Upper lobe of right lung (tissue), 1 donor: ENCODE results near the gene RADX. TPM values are rescaled to one million over a fixed set of nuclear protein-coding genes. Genes with fewer than 3 reads are reported as not detected.
"Not testable (repeated sequence)": the region's sequence is repeated elsewhere in the genome, so short reads cannot be mapped to it uniquely, and the experiment has no call there.

Experiments
- ATAC-seq: fragments of 200-7000 bp; cut with Tn5 transposase; one replicate; pipeline ENCODE4 v1.9.1; 2020; ENCODE audit warnings: mild to moderate bottlenecking, moderate library complexity
- DNase-seq: peaks from one replicate; pipeline ENCODE4 v3.0.0-alpha.2; 2020
- H3K27ac ChIP-seq: fragments of 200-600 bp; one replicate; pipeline ENCODE4 v1.8.0; 2022
- H3K27me3 ChIP-seq: fragments of 200-600 bp; one replicate; pipeline ENCODE4 v1.8.0; 2022; ENCODE audit warnings: mild to moderate bottlenecking
- H3K36me3 ChIP-seq: fragments of 200-600 bp; one replicate; pipeline ENCODE4 v1.8.0; 2022
- H3K4me1 ChIP-seq: fragments of 200-600 bp; one replicate; pipeline ENCODE4 v1.8.0; 2022
- H3K4me3 ChIP-seq: fragments of 200-600 bp; one replicate; pipeline ENCODE4 v1.8.0; 2022; ENCODE audit warnings: mild to moderate bottlenecking
- H3K9me3 ChIP-seq: fragments of 200-600 bp; one replicate; pipeline ENCODE4 v1.8.0; 2022
- intact Hi-C: fragments of 100-400 bp; cut with DNase I; formaldehyde crosslinking; loops from one replicate; pipeline ENCODE4 v1.11.0; 2022
- total RNA-seq: library from RNA; stranded (reverse); fragmentation: NEBNext Ultra II Directional; extraction: Animal tissue kit (Norgen Biotek cat#: 25700); gene quantifications from one replicate; pipeline ENCODE4 v1.2.1, GENCODE V29; 2021
- TF ChIP-seq, protein P1 (sequence below): fragments of 200-600 bp; IDR thresholded peaks from one replicate; pipeline ENCODE4 v1.8.0; 2022; ENCODE audit warnings: antibody characterized with exemption
- donor health status: DM: no; HTN: yes; CAD: no; lungs with severe emphysema.

The RADX gene
- total RNA-seq, 1 donor from 2014 or later, result 2.4 TPM

- Histone ChIP-seq H3K9me3 (no peaks in the 10 kb centered on the region), H3K36me3 (no peaks in the 10 kb centered on the region), H3K27ac (no peak overlapping the region), H3K4me1 (no peaks in the 10 kb centered on the region), H3K4me3 (no peak overlapping the region), H3K27me3 (no peaks in the 10 kb centered on the region)
- intact Hi-C loops, result no loop called here
- ATAC-seq, result no peak
- TF ChIP-seq, protein P1, sequence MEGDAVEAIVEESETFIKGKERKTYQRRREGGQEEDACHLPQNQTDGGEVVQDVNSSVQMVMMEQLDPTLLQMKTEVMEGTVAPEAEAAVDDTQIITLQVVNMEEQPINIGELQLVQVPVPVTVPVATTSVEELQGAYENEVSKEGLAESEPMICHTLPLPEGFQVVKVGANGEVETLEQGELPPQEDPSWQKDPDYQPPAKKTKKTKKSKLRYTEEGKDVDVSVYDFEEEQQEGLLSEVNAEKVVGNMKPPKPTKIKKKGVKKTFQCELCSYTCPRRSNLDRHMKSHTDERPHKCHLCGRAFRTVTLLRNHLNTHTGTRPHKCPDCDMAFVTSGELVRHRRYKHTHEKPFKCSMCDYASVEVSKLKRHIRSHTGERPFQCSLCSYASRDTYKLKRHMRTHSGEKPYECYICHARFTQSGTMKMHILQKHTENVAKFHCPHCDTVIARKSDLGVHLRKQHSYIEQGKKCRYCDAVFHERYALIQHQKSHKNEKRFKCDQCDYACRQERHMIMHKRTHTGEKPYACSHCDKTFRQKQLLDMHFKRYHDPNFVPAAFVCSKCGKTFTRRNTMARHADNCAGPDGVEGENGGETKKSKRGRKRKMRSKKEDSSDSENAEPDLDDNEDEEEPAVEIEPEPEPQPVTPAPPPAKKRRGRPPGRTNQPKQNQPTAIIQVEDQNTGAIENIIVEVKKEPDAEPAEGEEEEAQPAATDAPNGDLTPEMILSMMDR, result no peak
- no peak for DNase-seq
Measured at GRCh38 chrX:106649523-106650428, 38.0 kb downstream of the RADX start.

GRCh38 chrX:106653625-106654024 lies 41.8 kb downstream of the RADX start:
- H3K36me3 ChIP-seq, H3K4me1 ChIP-seq, intact Hi-C loops, H3K27me3 ChIP-seq, H3K4me3 ChIP-seq, DNase-seq, H3K9me3 ChIP-seq, H3K27ac ChIP-seq, ATAC-seq: not testable (repeated sequence)

DNA sequence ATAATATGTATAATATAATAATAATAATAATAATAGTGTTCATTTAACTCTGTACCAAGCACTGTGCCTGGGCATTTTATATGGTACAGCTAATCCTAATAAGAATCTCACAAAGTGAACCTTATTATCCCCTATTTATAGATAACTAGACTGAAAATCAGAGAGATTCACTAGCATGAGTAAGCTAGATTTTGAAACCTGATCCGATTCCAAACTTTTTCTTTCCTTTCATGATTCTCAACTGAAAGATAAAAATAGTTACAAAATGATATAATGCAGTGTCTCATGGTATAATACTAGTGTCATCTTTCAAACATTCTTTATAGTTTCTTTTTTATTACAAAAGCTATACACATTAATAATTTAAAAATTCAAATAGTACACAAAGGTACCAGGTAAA lies 58.9 kb downstream of the RADX start:
- no peaks in the 10 kb centered on the region for H3K4me1 ChIP-seq
- H3K9me3 ChIP-seq, result no peaks in the 10 kb centered on the region
- H3K27me3 ChIP-seq, result no peaks in the 10 kb centered on the region
- ATAC-seq, result no peak
- H3K4me3 ChIP-seq, result no peak overlapping the region
- intact Hi-C loops, result no loop called here
- no peak overlapping the region for H3K27ac ChIP-seq
- no peak for DNase-seq
- TF ChIP-seq, protein P1, result no peak
- H3K36me3 ChIP-seq, result no peaks in the 10 kb centered on the region

GRCh38 chrX:106672527-106672926 lies 60.7 kb downstream of the RADX start:
- intact Hi-C loops, result no loop called here
- Histone ChIP-seq H3K27me3 (no peaks in the 10 kb centered on the region), H3K36me3 (no peaks in the 10 kb centered on the region), H3K9me3 (no peaks in the 10 kb centered on the region), H3K27ac (no peak overlapping the region), H3K4me1 (no peaks in the 10 kb centered on the region), H3K4me3 (no peak overlapping the region)
- TF ChIP-seq, protein P1, result no peak
- no peak for ATAC-seq
- no peak for DNase-seq

DNA sequence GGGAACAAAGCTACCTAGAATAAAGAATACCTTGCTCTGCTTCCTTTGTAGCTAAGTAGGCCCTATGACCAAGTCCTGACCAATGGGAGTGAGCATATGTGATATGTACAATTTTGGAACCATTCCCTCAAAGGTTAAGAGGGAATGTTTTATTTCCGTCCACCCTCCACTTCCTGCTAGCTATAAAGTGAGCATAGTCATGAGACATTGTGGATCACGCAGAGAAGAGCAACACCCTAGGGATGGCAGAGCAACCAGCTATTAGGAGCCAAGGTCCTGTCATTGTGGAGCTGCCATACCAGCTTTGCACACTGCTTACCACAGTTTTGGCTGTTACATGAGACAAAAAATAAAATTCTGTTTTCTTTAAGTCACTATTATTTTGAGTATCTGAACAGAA lies 68.9 kb downstream of the RADX start:
- intact Hi-C loops, result no loop called here
- Histone ChIP-seq H3K36me3 (no peaks in the 10 kb centered on the region), H3K27ac (no peak overlapping the region), H3K9me3 (no peaks in the 10 kb centered on the region), H3K4me3 (no peak overlapping the region), H3K27me3 (no peaks in the 10 kb centered on the region), H3K4me1 (no peaks in the 10 kb centered on the region)
- TF ChIP-seq, protein P1, result no peak
- DNase-seq, result no peak
- no peak for ATAC-seq

DNA sequence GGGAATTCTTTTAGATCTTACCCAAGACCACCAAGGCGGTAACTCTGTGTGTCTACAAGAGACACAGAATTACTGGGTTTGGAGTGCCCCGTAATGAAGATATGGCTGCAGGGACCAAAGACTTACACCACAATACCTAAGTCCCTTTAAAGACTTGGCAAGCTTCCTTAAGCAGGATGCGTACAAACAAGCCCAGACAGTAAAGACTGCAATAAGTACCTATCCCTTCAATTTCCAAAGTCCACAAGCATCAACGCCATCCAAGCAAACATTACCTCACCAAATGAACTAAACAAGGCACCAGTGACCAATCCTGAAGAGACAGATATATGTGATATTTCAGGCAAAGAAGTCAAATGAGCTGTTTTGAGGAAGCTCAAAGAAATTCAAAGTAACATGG lies 72.4 kb downstream of the RADX start:
- Histone ChIP-seq H3K4me1 (no peaks in the 10 kb centered on the region), H3K4me3 (no peak overlapping the region), H3K27me3 (no peaks in the 10 kb centered on the region), H3K36me3 (no peaks in the 10 kb centered on the region), H3K9me3 (no peaks in the 10 kb centered on the region), H3K27ac (no peak overlapping the region)
- ATAC-seq (no peak), DNase-seq (no peak)
- intact Hi-C loops, result no loop called here
- TF ChIP-seq, protein P1, result no peak
